ENCODE measurements around the gene PEAK1. TPM values are rescaled to one million over a fixed set of nuclear protein-coding genes. Genes with fewer than 3 reads are reported as not detected.

Gene PEAK1
- total and polyA plus RNA-seq, 9 of the 15 experiments (the other 6 are each of a cell fraction or from before 2014, with no cell fraction given) = 0.99 to 22.4 (median 10.8) TPM

DNA sequence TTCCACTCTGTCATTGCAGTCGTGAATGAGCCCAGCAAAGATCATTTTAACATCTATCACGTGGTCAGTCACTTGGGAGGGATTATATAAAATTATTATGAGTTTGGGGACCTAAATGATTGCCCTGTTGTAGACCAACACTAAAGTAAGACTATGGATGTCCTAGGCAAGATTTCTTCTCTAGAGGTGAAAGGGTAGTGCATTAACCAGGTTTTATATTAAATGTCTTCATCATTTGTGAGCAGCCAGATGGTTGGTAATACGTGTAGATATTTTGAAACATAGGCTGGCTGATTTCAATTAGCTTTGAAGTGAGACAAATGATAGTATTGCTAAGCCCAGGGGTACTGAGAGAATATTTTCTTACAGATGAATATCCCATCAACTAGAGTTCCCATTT, 198.7 kb downstream of the PEAK1 start:
- intact Hi-C loops (cut with micrococcal nuclease) = no loop called here
- no peak for ATAC-seq
- Histone ChIP-seq H2AFZ (ENCODE audit: low read depth, low read length) (no peak overlapping the region), H4K20me1 (replicated peaks; ENCODE audit: control insufficient read depth, insufficient read depth, low read length) (no peaks in the 10 kb centered on the region), H3K9me1 (ENCODE audit: control insufficient read depth, insufficient read depth, low read length) (no peaks in the 10 kb centered on the region), H3K27me3 (ENCODE audit: control insufficient read depth in 2 of 2, insufficient read depth in 2 of 2, low read length in 2 of 2) (no peaks in the 10 kb centered on the region), H3K4me2 (ENCODE audit: insufficient read depth, low read length) (no peak overlapping the region), H3K4me1 (replicated peaks in 1 of 2; ENCODE audit: control insufficient read depth in 2 of 2, insufficient read depth in 2 of 2, low read length in 2 of 2) (no peaks in the 10 kb centered on the region), H3K27ac (ENCODE audit: extremely low read depth, low read depth, low read length) (no peak overlapping the region), H3K79me2 (ENCODE audit: control insufficient read depth, insufficient read depth, low read length) (no peaks in the 10 kb centered on the region), H3K4me3 (no peak overlapping the region), H3K9ac (ENCODE audit: insufficient read depth in 1 of 2, low read depth in 2 of 2, low read length in 2 of 2) (no peak overlapping the region), H3K36me3 (ENCODE audit: control insufficient read depth, insufficient read depth, low read length) (no peaks in the 10 kb centered on the region), H3K9me3 (replicated peaks; ENCODE audit: control insufficient read depth, insufficient read depth, low read depth, low read length) (no peaks in the 10 kb centered on the region)
- ChIA-PET CTCF (ENCODE audit: low intra/inter-chr PET ratio) (no interaction called here), POLR2A (no interaction called here)
- in situ Hi-C loops (cut with MboI) = no loop called here
- no peak for DNase-seq (ENCODE audit: extremely low read depth in 1 of 4, low spot score in 3 of 4)
- WGBS (ENCODE audit: insufficient coverage, low coverage, missing lambda C conversion rate) = 59% methylated on average over 3 of the region's 3 CpGs
- FAIRE-seq = no peak
- no TSS peak for BruUV-seq (replicated peaks)
- no peak for TF ChIP-seq TRIM28 (IDR thresholded peaks at IDR 0.05)
- TF ChIP-seq SLC30A9 (CRISPR knock-in tag; IDR thresholded peaks at IDR 0.05) = no peak
- TF ChIP-seq, protein P1, sequence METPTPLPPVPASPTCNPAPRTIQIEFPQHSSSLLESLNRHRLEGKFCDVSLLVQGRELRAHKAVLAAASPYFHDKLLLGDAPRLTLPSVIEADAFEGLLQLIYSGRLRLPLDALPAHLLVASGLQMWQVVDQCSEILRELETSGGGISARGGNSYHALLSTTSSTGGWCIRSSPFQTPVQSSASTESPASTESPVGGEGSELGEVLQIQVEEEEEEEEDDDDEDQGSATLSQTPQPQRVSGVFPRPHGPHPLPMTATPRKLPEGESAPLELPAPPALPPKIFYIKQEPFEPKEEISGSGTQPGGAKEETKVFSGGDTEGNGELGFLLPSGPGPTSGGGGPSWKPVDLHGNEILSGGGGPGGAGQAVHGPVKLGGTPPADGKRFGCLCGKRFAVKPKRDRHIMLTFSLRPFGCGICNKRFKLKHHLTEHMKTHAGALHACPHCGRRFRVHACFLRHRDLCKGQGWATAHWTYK (CRISPR knock-in tag; IDR thresholded peaks at IDR 0.05) = no peak
- TF ChIP-seq, protein P2, sequence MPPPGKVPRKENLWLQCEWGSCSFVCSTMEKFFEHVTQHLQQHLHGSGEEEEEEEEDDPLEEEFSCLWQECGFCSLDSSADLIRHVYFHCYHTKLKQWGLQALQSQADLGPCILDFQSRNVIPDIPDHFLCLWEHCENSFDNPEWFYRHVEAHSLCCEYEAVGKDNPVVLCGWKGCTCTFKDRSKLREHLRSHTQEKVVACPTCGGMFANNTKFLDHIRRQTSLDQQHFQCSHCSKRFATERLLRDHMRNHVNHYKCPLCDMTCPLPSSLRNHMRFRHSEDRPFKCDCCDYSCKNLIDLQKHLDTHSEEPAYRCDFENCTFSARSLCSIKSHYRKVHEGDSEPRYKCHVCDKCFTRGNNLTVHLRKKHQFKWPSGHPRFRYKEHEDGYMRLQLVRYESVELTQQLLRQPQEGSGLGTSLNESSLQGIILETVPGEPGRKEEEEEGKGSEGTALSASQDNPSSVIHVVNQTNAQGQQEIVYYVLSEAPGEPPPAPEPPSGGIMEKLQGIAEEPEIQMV (tag; conservative IDR thresholded peaks at IDR 0.05; ENCODE audit: low read depth) = no peak
- TF ChIP-seq ATF1 (CRISPR knock-in tag; IDR thresholded peaks at IDR 0.05) = no peak
- TF ChIP-seq ATF1 (tag; IDR thresholded peaks at IDR 0.05) = no peak
- no peak for TF ChIP-seq NUFIP1 (IDR thresholded peaks at IDR 0.05; ENCODE audit: partially characterized antibody)
- TF ChIP-seq ZBTB1 (CRISPR knock-in tag; IDR thresholded peaks at IDR 0.05; ENCODE audit: borderline replicate concordance, low read depth) = no peak
- TF ChIP-seq DACH1 (IDR thresholded peaks at IDR 0.05; ENCODE audit: partially characterized antibody) = no peak
- no peak for TF ChIP-seq CBFA2T2 (conservative IDR thresholded peaks at IDR 0.05)
- no peak for TF ChIP-seq TAL1 (IDR thresholded peaks at IDR 0.05)
- TF ChIP-seq GABPB1 (CRISPR knock-in tag; IDR thresholded peaks at IDR 0.05) = no peak
- no peak for TF ChIP-seq ZNF146 (CRISPR knock-in tag; IDR thresholded peaks at IDR 0.05; ENCODE audit: unreplicated experiment)
- no peak for TF ChIP-seq ZNF324 (CRISPR knock-in tag; IDR thresholded peaks at IDR 0.05)
- no peak for TF ChIP-seq ZNF592 (IDR thresholded peaks at IDR 0.05)
- TF ChIP-seq FOXO4 (CRISPR knock-in tag; IDR thresholded peaks at IDR 0.05) = no peak
- TF ChIP-seq CSDE1 (IDR thresholded peaks at IDR 0.05) = no peak

All from K562 (cell line).